Islet precursor cell (in vitro differentiated cells): Measurements from ENCODE around the gene PPP3R1.
A peak's percentile ranks its signal among the peaks of the same experiment; 100 is the strongest.

Source experiments
- DNase-seq: peaks from one replicate; pipeline ENCODE4 v3.0.0-alpha.2; 2018

The PPP3R1 gene, protein sequence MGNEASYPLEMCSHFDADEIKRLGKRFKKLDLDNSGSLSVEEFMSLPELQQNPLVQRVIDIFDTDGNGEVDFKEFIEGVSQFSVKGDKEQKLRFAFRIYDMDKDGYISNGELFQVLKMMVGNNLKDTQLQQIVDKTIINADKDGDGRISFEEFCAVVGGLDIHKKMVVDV

DNA sequence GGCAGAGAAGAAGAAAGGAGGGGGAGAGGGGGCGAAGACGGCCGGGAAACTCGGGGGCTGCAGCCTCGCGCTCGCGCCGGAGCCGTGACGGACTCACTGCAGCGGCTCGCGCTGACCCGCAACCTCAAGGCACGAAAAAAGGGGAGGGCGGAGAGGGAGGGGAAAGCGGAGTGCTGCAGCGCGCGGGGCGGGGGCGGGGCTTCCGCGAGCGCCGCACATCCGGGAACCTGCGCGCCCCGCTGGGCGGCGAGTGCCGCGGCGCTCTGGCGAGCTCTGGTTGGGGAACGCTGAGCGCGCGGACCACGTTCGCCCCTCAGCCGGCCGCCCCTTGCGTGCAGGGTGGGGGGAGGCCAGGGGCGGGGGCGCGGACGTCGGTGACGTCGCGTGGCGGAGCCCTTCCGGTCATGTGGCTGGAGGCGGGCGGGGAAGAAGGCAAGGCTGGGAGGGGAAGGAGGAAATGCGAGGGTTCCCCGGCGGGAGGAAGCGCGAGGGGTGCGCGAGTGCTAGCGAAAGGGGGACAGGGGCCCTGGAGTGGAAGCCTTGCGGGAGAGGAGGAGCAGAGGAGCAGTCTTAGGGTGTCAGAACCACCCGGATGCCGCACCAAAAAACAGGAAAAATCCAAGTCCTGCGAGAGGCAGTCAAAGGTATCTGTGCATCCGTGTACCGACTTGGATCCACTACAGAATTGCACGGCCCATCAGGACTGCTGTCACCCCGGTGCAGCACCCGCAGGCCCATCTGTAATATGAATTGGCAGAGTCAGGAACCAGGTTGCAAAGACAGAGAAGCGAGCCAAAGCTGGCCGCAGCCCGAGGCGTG lies at the start of gene PPP3R1:
Gene PPP3R1 (minus strand): TSS at position 133 of the 819 bp plus-strand sequence. CDS start 405 bp downstream, outside the sequence.
- DNase-seq, result peak; percentile 97

DNA sequence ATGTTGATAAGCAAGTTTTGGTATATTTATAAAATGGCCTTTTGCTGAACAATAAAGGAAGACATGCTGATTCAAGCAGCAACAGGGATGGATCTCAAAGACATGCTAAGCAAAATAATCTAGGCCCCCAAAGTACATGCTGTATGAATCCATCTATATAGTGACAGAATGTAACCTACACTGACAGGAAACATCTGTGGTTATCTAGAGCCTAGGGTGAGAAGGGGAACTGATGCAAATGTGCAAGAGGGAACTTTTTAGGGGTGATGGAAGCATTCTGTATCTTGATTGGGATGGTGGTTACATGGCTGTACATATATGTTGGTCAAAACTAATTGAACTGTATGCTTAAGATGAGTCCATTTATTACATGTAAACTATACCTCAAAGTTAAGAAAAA lies 43.2 kb upstream of the PPP3R1 start:
- no peak for DNase-seq

DNA sequence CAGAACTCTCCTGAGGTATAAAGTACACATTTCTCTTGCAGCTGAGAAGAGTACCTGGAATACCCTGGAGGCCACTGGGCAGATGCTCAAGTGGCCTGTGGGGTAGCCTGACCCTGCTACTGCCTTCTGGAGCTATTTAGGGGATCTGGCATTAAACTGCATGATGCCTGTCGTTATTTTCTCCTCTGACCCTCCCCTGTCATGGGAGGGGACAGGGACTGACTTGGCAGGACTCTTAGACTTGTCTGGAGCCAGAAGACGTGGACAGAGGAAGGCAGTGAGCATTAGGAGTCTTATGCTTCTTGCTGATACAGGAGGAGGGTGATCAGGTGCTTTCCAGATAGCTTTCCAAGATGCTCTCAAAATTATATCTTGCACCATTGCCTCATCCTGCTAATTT lies 42.6 kb upstream of the PPP3R1 start:
- DNase-seq, result no peak

DNA sequence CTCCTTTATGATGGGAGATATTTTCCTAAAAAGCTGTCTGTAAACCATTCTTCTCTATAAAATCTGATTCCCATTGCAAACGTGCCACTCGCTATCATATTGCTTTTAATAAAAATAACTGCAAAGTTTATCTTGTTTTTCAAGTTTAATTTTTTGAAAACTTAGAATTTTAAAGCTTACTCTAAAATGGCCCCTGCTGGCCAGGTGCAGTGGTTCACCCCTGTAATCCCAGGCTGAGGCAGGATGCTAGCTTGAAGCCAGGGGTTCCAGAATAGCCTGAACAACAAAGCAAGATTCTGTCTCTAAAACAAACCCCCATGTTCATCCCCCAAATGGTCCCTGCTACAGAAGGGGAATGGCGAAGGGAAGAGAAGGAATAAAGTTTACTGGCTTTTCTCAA lies 41.9 kb upstream of the PPP3R1 start:
- no peak for DNase-seq

DNA sequence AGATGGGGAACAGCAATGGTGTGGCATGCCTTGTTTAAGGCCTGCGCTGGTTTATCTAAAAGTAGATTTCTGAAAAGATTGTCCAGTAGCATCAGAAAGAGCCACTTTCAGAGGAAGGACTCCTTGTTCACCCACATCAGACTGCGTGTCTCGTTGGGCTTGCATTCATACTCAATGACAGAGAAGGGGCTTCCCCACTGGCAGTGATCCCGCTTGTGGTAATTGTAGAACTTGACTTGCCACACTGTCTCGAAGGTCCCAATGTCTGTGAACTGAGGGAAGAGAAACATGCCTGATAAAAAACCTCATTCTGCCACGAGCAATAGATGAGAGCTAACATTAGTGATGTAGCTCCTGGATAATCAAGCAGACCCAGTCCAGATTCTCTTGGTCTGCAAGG lies 41.4 kb upstream of the PPP3R1 start:
- DNase-seq, result no peak

DNA sequence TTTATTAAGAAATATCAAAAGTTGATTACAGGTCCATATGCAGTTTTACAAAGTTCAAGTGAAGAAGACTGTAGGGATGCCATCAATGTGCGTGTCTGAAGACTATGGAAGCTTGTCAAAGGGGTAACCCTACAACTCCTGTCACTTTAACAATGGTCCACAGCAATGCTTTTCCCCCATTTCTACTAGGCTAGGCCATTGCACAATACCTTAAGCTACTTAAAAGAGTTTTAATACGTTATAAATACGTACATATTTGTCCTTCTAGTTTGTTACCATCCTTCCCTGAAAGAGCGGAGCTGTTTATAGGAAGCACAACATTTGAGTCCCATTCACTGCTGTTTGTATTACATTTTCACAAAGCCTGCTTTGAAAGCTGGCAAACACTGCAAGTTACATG lies 40.7 kb upstream of the PPP3R1 start:
- DNase-seq, result no peak

DNA sequence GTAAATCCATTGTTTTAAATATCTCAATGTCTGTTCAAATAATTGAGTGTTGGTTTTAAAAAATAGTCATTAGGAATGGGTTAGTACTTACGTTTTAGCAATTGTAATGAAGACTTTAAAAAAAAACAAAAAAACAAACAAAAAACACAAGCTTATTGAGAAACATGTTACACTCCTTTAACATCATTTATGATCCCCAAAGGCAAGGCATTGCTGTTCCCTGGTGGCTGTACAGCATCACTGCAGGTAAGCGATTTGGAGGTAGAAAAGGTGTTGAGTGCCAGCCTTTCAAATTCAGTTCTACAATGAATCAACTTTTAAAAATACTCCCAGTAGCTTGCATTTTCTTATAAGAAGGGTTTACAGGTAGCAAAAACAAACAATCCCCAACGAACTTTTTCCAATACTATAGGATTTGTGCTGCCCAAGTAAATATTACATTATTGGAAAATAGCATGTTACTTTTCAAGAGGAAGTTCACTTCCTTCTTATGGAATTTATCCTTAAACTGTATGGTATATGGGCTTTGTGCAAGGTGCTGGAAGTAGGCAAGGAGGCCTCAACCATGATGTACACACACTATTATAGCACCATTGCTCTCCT lies 39.9 kb upstream of the PPP3R1 start:
- DNase-seq, result no peak

DNA sequence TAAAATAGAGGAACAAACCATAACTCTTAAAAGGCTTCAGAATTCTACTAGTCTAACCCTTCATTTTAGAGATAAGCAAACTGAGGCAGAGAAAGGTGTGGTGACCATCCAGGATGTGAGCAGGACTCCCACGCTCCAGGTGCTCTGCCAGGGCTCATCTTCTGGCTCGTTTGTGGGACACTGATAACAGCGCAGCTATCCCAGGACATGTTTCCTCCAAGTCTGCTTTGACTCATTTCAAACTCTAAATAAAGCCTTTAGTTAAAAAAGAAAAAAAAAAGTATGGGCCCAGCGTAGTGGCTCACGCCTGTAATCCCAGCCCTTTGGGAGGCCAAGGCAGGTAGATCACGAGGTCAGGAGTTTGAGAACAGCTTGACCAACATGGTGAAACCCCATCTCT lies 39.0 kb upstream of the PPP3R1 start:
- no peak for DNase-seq

DNA sequence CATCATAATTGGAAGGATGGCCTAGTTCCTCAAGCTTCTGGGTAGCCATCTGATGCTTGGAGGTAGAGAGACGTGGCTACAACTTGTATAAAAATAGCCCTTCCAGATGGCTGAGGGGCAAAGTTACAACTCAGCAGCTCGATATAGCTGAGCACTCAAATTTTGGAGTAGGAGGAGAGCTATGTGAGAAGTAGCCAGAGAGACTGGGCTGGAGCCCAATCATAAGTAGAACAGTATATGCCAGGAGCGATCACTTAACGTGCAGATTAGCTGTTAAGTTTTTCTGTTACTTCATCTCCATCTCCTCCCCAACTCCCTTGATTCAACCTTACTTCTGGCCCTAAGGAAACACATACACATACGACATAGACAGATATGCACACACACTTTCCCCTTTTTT lies 38.6 kb upstream of the PPP3R1 start:
- no peak for DNase-seq

DNA sequence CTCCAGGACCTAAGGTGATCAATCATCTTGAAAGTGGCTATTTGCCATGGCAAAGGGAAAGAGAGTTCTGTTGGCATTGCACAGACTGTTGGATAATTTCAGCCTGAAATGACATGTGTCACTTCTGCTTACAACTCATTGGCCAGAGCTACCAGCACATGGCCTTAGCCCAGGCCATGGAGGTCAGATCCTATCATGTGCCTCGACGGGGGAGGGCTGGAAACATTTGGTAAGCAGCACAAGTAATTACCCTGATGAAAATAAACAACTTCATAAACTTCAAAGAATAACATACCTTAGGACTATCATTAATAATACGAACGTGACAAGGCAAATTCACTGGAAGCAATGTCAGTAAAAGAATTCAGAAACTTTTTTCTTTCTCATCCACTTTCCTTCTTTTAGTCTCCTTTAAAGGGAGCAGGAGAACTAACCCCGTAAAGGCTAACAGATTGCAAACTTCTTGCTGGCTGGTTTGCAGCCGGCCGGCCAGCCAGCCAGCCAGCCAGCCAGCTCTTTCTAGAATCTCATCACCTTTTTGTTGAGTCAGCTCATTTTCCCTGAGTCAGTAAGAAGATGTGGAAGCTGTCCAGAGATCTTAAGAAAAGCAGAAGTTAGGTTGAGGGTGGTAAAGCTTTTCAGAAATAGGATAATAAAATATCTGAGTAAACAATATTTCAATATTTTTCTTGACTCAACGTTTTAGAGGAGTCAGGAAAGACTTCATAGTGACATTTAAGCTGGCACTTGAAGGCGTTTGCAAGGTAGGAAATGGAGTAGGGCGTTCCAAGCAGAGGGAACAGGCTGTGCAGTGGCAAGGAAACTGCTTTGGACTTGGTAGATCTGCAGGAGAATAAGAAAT lies 35.5 kb upstream of the PPP3R1 start:
- no peak for DNase-seq

DNA sequence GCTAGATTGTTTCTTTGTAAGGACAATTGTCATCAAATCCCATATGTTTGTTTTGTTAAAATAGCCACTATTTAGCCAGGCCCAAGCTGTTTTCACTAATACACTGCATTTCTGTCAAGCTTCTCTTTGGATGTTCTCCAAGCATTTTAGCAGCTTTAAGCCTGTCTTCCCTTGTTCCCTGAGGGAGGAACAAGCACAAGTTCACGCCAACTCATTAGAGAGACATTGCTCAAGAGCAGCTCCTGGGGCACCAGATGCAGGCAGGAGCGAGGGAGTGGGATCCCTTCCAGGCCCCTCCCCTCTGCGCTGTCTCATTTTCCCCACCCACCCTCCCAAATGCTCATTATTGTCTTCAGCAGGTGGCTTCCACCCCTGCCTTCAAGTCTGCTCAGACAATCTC lies 32.6 kb upstream of the PPP3R1 start:
- no peak for DNase-seq

DNA sequence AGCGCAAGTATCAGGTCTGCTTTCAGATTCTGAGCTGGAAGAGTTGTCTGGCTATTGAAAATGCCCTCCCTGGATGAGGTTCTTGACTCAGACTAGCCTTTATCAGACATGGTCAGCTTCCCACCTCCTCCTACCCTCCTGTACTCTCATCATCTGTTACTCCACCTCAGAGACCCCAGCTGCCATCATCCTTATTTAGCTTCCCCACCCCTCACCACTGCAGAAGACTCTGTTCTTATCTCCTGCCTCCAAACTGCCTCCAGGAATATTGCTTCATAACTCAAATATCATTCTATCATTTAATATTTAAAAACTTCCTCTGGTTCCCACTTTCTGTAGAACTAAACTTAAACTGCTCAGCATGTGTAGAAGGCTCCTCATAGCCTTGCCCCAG lies 31.1 kb upstream of the PPP3R1 start:
- DNase-seq, result no peak

DNA sequence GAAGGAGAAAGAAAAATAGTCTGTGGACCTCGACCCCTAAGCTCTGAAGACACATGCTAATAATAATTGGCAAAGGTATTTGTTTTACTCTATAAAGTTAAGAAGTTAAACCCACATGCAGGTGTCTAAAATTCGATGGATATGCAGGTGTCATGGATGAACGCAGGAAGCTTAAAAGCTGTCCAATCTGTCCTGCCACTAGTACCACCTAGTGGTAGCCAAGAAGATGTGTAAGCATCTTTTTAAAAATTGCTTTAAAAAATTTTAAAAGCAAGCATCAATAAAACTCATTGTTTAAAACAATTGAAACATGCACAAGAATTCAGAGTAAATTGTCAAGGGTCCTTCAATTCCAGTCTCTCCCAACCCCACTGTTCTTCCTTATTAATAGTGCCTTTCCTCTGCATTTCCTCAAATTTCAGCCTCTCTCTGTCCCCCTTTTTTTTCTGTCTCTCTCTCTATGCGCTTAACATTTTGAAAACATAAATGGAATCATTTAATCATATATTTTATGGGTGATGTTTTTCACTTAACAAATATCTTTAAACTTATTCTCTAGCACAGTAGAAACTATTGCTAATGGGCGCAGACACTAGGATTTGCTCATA lies 30.6 kb upstream of the PPP3R1 start:
- no peak for DNase-seq

DNA sequence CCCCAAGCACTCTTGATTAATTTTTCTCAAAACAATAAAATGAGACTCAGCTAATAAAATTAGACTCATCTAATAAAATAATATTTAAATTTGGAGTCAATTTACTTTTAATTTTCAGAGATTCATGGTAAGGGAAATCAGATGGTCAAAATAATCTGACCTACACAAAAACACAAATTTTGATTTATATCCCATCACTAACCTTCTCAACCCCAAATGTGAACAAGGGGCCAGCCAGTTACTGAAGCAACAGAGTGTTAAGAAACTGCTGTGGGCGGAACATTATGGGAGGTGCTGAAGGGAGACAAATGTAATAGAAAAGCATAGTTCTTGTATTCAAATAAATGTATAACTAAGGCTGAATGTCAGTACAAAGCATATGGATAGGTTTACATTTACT lies 28.5 kb upstream of the PPP3R1 start:
- no peak for DNase-seq

DNA sequence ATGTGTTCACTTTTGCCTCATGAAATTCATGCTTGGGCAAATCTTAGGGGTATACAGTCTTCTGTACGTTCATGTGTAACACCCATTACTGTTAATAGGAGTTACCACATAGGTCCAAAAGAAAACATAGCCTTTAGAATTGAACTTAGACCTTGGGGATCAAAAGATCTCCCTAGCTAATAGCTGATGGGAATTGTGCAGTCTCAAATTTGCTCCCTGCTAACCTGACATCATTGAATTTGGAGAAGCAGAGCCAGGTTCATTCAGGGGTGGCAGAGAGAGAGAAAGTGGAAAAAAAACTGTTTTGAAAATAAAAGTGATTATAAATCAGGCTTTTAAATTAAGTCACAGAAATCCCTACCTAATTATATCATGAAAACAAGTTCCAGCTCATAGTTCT lies 28.0 kb upstream of the PPP3R1 start:
- no peak for DNase-seq

DNA sequence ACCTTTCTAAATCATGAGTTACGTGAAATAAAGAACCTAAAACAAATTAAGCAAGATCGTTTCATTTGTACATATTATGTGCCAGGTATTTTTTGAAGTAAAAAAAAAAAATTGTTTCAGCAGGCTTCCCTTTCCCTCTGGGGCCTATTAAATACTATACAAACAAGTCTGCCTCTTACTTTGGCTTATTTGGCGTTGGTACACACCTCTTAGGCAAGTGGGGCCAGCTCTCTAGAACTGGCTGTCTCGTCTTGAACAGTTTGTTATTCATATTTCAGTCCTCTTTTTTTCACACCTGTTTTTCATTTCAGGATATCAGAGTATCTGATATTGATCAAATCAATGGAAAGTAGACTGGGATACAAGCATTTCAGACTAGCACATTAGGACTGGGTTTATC lies 27.4 kb upstream of the PPP3R1 start:
- no peak for DNase-seq

DNA sequence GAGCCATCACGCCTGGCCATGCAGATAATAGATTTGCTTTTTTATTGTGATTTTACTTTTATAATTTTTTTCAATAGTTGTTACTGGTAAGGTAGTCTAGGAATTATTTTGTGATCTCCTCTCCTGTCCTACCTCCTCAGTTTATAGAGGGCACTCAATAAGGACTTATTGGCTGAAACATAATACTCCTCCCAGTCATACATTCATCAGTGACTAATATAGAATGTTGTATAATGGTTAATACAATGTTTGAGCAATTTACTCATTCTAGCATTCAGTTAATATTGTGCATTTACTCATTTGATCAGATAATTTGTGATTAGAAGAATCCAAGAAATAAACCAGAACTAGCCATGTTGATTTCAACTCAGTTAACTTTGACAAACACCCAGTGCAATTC lies 25.8 kb upstream of the PPP3R1 start:
- DNase-seq, result no peak

DNA sequence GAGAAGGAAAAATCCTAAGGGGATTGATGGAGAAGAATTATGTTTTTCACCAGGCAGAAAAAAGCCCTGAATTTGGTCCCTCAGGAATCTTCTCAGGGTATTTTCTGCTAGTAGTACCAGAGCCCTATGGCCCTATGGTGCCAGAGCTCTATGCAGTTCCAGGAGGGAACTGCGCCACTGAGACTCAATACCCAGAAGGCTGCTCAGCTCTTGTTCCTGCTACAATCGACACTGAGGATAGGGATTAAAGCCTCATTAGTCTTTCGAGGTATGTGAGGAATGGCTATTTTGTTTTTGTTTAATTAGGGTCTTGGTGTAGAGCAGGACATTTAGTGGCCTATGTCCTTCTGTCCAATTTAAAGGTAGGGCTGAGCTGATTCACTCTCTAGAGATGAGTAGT lies 21.7 kb upstream of the PPP3R1 start:
- DNase-seq, result no peak

DNA sequence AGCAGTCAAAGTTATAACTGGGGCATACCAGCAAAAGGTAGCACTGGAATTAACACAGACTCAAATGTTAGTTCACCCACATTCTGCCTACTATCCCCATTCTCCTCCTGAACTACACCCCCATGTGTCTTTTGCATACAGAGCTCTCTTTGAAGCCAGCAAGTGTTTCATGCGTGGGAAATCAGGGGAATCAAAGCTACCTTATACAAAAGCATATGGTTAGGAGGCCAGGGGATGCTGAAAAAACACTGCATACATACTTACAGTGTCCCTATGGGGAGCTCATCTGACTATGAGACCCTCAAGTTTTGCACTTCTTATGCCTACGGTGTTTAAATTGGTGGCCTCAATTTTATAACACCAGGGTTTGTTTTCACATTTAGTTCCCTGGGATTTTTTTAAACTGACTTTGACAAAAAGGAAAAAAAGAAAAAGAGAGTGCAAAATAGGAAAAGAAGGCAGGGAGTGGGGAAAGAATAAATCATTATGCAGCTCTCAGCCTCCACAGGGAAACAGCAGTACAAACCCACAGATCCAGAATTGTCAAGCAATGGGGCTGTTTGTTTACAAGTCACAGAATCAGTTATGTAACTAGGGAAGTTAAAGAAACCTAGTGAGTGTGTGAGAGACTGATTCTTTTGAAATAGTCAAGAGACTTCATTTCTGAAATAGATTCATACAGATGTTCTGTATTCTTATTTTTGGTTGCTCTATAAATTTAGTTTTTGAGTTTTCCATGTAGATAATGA lies 20.1 kb upstream of the PPP3R1 start:
- DNase-seq, result no peak

DNA sequence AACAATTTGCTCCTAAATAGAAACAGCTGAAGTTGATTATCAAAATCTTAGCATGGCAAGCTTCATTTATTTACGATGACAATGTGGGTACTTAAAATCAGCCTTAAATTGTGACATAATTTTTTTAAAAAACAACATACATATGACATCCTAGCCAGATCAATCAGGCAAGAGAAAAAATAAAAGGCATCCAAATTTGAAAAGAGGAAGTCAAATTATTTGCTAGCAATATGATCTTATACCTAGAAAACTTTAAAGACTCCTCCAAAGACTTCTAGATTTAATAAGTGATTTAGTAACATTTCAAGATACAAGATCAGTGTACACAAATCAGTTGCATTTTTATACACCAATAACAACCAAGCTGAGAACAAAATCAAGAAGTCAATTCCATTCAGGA lies 14.3 kb upstream of the PPP3R1 start:
- no peak for DNase-seq

DNA sequence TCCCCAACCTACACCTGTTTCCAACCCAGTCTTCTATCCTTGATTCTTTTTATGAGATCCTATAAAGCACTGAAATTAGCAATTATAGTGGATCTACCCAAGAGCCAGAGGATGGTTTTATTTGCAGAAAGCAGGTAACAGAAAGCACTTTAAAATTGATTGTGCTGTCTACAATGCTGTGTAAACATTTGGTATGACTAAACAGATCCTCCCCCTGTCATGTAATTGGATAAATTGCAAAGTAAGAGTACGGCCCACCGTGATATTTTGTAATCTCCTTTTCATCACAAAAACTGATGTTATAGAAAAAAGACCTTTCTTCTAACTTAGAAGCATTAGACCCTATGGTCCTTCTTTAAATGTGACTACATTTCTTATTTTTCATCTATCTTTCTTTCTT lies 11.3 kb upstream of the PPP3R1 start:
- DNase-seq, result no peak

DNA sequence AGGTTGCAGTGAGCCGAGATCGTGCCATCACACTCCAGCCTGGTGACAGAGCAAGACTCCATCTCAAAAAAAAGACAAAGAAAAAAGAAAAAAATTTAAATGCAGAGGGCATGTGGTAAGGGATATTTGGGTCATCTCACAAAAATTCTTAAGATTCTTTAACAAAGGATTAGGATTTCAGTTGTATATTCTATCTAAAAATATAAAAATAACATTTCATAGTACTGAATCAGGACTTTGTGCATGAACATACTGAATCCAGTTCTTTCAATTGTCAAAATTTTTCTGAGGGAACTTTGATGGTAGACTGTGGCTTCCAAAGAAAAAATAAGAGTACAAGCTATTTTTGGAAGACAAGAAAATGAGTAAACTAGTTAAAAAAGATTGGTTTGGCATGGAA lies 6.5 kb upstream of the PPP3R1 start:
- DNase-seq, result no peak
